Measurements from ENCODE around the gene JSRP1. TPM values are rescaled to one million over a fixed set of nuclear protein-coding genes. Genes with fewer than 3 reads are reported as not detected.

The JSRP1 gene
- total and polyA plus RNA-seq, 2 of the 8 experiments (the other 6 are each of a cell fraction or from before 2014, with no cell fraction given) = 0.24 to 0.56 TPM

DNA sequence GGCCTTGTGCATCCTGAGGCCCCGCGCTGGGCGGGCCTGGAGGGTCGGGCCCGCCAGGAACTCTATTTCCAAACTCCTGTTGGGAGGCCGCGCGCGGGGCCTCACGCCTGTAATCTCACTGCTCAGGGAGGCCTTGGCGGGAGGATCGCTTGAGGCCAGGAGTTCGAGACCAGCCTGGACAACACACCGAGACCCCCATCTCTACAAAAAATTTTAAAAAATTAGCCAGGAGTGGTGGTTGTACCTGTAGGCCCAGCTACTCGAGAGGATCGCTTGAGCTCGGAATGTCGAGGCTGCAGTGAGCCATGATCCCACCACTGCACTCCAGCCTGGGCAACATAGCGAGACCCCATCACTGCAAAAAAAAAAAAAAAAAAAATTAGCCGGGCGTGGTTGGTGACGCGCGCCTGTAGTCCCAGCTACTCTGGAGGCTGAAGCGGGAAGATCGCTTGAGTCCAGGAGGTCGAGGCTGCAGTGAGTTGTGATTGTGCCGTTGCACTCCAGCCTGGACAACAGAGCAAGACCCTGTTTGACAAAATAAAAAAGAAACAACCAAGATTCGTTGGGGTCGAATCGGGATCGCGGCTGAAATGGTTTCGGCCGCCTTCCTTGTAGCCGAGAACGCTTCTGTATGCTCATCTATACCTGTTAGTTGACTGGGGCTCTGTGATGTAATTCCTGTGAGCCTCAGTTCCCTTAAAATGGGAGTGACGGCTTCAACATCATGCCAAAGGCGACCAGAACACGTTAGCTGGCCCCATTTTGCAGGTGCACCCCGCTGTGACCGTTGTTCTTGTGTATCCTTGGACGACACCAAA, 19.0 kb downstream of the JSRP1 start (continued):
- TF ChIP-seq CTCF (IDR thresholded peaks at IDR 0.05; ENCODE audit: control extremely low read depth in 1 of 3, insufficient read depth in 1 of 3, low read depth in 1 of 3, low read length in 3 of 3) (no peak), POLR2A (IDR thresholded peaks at IDR 0.05; ENCODE audit: control extremely low read depth in 1 of 2, low read depth in 2 of 2, low read length in 2 of 2) (peak in 1 of 2 experiments; percentile 10; a peak in 1 of 3 replicates), BRCA1 (IDR thresholded peaks at IDR 0.05; ENCODE audit: low read depth, low read length) (no peak), POLR2AphosphoS5 (IDR thresholded peaks at IDR 0.05; ENCODE audit: low read depth, low read length) (0 out of 2 replicates have a peak, but pooled peaks have one; percentile 24), ASH2L (IDR thresholded peaks at IDR 0.05; ENCODE audit: low read length) (peak; percentile 7), BACH1 (IDR thresholded peaks at IDR 0.05; ENCODE audit: low read length) (no peak)
